Hepatocyte (in vitro differentiated cells): ENCODE data around the gene FAM50A.

ENCODE experiments used
- CTCF ChIP-seq: fragments of 200-600 bp; sonication (generic); IDR thresholded peaks from 2 replicates; pipeline ENCODE4 v1.5.1; 2016; ENCODE audit warnings: antibody characterized with exemption, mild to moderate bottlenecking; ENCODE audit not compliant: poor library complexity
- EZH2phosphoT487 ChIP-seq: fragments of 200-600 bp; sonication (generic); IDR thresholded peaks from one replicate; pipeline ENCODE4 v1.6.1; 2018; ENCODE audit warnings: antibody characterized with exemption, mild to moderate bottlenecking, low read depth, moderate library complexity; ENCODE audit not compliant: unreplicated experiment, severe bottlenecking

GRCh38 chrX:154469880-154470279 is 25.9 kb downstream of the FAM50A start:
- TF ChIP-seq CTCF (no peak), EZH2phosphoT487 (no peak)
